Bronchial epithelial cell (primary cell): Measurements from ENCODE around the gene CCDC86. TPM values are rescaled to one million over a fixed set of nuclear protein-coding genes. Genes with fewer than 3 reads are reported as not detected.
"Not testable (repeated sequence)": the region's sequence is repeated elsewhere in the genome, so short reads cannot be mapped to it uniquely, and the experiment has no call there.

ENCODE experiments used
- DNase-seq: peaks from one replicate; pipeline ENCODE4 v3.0.0-alpha.2; 2010; ENCODE audit warnings: low read depth
- FAIRE-seq: peaks from 2 replicates; lab custom pipeline; 2011; peaks lifted over from hg19 to GRCh38; lab: Jason Lieb, UNC
- H3K27me3 ChIP-seq: 2 replicates; pipeline ENCODE4 v1.5.1; 2011; ENCODE audit warnings: low read length; ENCODE audit not compliant: control insufficient read depth, insufficient read depth
- H3K36me3 ChIP-seq: 2 replicates; pipeline ENCODE4 v1.5.1; 2011; ENCODE audit warnings: low read length; ENCODE audit not compliant: control insufficient read depth, insufficient read depth
- H3K4me3 ChIP-seq: 2 replicates; pipeline ENCODE4 v1.5.1; 2011; ENCODE audit warnings: mild to moderate bottlenecking, low read depth, low read length, control low read depth
- CTCF ChIP-seq: IDR thresholded peaks from 2 replicates; pipeline ENCODE4 v1.5.1; 2011; ENCODE audit warnings: mild to moderate bottlenecking, moderate library complexity, low read length, control low read depth, inconsistent platforms; ENCODE audit not compliant: insufficient read depth, severe bottlenecking
- total RNA-seq: library from RNA; depleted of rRNA; stranded (reverse); fragments of >200 nt; gene quantifications from 2 replicates; pipeline ENCODE4 v1.2.1, GENCODE V29; 2014

The CCDC86 gene
- total RNA-seq, 1 donor from 2014 or later: 7.4 TPM

DNA sequence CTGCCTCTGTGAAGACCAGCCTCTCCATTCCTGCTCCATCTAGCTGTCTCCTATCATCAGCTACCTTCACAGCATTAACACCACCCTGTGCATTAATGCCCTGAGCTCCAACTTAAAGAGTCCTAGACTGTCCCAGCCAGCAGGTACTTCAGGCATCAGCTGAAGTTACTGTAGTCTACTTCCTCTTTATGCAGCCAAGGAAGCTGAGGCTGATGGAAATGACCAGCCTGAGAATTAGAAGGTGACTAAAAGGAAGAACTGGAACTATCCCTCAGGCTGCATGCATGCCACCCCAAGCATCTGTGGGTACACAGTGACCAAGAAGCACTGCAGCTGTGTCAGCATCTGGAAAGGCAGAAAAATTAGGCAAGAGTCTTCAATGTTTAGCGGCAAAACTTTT, 28.6 kb upstream of the CCDC86 start:
- no peak for TF ChIP-seq CTCF
- Histone ChIP-seq H3K4me3 (no peak overlapping the region), H3K36me3 (no peaks in the 10 kb centered on the region), H3K27me3 (no peaks in the 10 kb centered on the region)
- no peak for DNase-seq
- peak; percentile 36 for FAIRE-seq

- H3K27me3 ChIP-seq: no peaks in the 10 kb centered on the region
- H3K36me3 ChIP-seq: no peaks in the 10 kb centered on the region
- no peak overlapping the region for H3K4me3 ChIP-seq
- DNase-seq (no peak), FAIRE-seq (no peak)
- TF ChIP-seq CTCF: no peak
Measured at GRCh38 chr11:60814112-60814511, 27.8 kb upstream of the CCDC86 start.

DNA sequence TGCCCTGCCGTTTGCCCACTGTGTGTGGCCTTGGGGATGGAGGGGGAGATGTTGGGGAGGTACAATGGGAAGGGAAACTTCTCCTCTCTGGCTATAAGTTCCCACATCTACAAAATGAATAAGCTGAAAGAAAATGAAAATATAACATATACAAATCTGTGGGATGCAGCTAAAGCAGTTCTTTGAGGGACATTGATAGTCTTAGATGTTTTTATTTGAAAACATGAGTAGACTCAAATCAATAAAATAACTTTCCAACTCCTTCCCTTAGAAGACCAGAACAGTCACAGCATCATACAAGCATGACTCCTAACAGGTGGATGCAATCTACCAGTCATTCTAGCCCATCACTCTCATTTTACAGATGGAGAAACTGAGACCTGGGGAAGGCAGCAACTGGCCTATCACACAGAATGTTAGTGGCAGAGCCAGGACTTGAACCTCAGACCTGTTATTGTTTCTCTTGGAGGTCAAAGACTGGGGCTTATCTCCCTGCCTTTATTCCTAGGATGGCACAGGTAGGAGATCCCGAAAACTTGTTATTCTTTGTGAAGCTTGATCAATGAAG, 25.2 kb upstream of the CCDC86 start:
- Histone ChIP-seq H3K27me3 (no peaks in the 10 kb centered on the region), H3K4me3 (no peak overlapping the region), H3K36me3 (no peaks in the 10 kb centered on the region)
- DNase-seq (no peak), FAIRE-seq (peak; percentile 28)
- no peak for TF ChIP-seq CTCF

GRCh38 chr11:60818057-60818456, 23.9 kb upstream of the CCDC86 start:
- no peak for FAIRE-seq
- no peak for DNase-seq
- H3K4me3 ChIP-seq: no peak overlapping the region
- H3K27me3 ChIP-seq: no peaks in the 10 kb centered on the region
- H3K36me3 ChIP-seq: no peaks in the 10 kb centered on the region
- no peak for TF ChIP-seq CTCF

- DNase-seq (no peak), FAIRE-seq (no peak)
- no peak for TF ChIP-seq CTCF
- Histone ChIP-seq H3K27me3 (no peaks in the 10 kb centered on the region), H3K36me3 (no peaks in the 10 kb centered on the region), H3K4me3 (no peak overlapping the region)
Measured at GRCh38 chr11:60821827-60822599, 19.9 kb upstream of the CCDC86 start.

DNA sequence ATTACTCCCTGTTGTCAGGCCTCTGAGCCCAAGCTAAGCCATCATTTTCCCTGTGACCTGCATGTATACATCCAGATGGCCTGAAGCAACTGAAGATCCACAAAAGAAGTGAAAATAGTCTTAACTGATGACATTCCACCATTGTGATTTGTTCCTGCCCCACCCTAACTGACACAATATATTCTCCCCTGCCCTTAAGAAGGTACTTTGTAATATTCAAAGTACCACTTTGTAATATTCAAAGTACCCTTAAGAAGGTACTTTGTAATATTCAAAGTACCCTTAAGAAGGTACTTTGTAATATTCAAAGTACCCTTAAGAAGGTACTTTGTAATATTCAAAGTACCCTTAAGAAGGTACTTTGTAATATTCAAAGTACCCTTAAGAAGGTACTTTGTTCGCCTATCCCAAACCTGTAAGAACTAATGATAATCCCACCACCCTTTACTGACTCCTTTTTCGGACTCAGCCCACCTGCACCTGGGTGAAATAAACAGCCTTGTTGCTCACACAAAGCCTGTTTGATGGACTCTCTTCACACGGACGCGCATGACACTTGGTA, 18.1 kb upstream of the CCDC86 start:
- not testable (repeated sequence) for H3K27me3 ChIP-seq, H3K4me3 ChIP-seq, DNase-seq, H3K36me3 ChIP-seq, FAIRE-seq
